ENCODE results near the gene CNTNAP5. TPM values are rescaled to one million over a fixed set of nuclear protein-coding genes. Genes with fewer than 3 reads are reported as not detected.

Gene CNTNAP5
- total RNA-seq, 1 donor, result not detected

- peak; percentile 3 for DNase-seq (ENCODE audit: low read depth)
- no peak for TF ChIP-seq CTCF (IDR thresholded peaks at IDR 0.05; ENCODE audit: insufficient read depth, low read depth, low read length)
- no peak overlapping the region for H3K4me3 ChIP-seq (ENCODE audit: low read depth, low read length)
These were observed 292.0 kb downstream of the CNTNAP5 start for GRCh38 chr2:124316881-124317605.

GRCh38 chr2:124317628-124318027 lies 292.5 kb downstream of the CNTNAP5 start:
- TF ChIP-seq CTCF (IDR thresholded peaks at IDR 0.05; ENCODE audit: insufficient read depth, low read depth, low read length), result no peak
- H3K4me3 ChIP-seq (ENCODE audit: low read depth, low read length), result no peak overlapping the region
- DNase-seq (ENCODE audit: low read depth), result no peak

- no peak for DNase-seq (ENCODE audit: low read depth)
- no peak for TF ChIP-seq CTCF (IDR thresholded peaks at IDR 0.05; ENCODE audit: insufficient read depth, low read depth, low read length)
- H3K4me3 ChIP-seq (ENCODE audit: low read depth, low read length), result no peak overlapping the region
These were observed 293.8 kb downstream of the CNTNAP5 start for GRCh38 chr2:124318913-124319312.

- no peak overlapping the region for H3K4me3 ChIP-seq (ENCODE audit: low read depth, low read length)
- no peak for DNase-seq (ENCODE audit: low read depth)
- no peak for TF ChIP-seq CTCF (IDR thresholded peaks at IDR 0.05; ENCODE audit: insufficient read depth, low read depth, low read length)
These were observed 294.5 kb downstream of the CNTNAP5 start for GRCh38 chr2:124319577-124319976.

DNA sequence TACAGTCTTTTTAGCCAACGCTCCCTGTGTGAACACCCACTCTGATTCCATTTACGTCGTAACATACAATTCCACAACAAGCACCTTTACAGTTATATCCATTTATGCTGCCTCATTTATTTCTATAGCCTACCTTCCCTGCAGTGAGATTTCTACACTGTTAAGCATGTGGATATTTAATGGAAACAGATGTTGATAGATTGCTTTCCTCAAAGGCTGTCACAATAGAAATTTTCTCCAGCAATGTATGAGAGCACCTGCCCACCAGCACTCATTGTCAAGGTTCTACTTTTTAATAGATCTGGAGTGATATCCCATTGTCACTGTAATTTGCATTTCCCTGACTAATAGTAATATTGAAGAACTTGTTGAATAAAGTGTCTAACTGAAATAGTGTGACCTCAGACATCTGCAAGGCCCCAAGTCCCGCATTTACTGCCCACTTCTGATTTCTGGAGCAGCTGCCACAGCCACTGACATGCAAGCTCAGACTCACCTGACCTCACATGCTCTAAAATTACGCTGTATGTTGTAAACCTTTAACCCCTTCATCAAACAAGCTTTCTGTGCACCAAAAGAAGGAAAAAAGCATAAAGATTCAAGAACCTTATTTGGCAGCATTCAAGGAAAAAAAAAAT lies 295.1 kb downstream of the CNTNAP5 start:
- no peak overlapping the region for H3K4me3 ChIP-seq (ENCODE audit: low read depth, low read length)
- no peak for TF ChIP-seq CTCF (IDR thresholded peaks at IDR 0.05; ENCODE audit: insufficient read depth, low read depth, low read length)
- DNase-seq (ENCODE audit: low read depth), result no peak

DNA sequence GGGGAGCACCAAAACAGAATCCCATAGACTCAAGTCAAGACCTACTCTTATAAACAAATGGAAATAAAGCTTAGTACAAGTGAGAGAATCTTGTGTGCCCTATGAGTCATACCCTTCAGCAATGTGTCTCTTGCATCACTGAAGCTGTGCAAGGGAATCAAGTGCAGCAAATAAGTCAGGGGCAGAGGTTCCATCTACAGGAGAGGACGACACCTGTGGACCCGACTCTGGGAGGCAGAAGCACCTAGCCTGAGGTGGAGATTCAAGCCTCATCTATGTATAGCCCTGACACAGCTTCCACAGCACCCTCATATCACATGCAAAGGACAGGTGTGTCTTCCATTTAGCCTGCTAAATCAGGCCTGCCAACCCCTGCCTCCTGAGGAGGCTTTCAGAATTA lies 298.2 kb downstream of the CNTNAP5 start:
- no peak for TF ChIP-seq CTCF (IDR thresholded peaks at IDR 0.05; ENCODE audit: insufficient read depth, low read depth, low read length)
- H3K4me3 ChIP-seq (ENCODE audit: low read depth, low read length), result no peak overlapping the region
- peak; percentile 4 for DNase-seq (ENCODE audit: low read depth)
